PC-3 (cell line): ENCODE data around the gene EEF1A2. TPM values are rescaled to one million over a fixed set of nuclear protein-coding genes. Genes with fewer than 3 reads are reported as not detected.

Source experiments
- ATAC-seq: fragments of 200-7000 bp; cut with Tn5 transposase; 2 replicates; pipeline ENCODE4 v1.9.1; 2020; ENCODE audit warnings: mild to moderate bottlenecking, moderate library complexity
- BruUV-seq: library from RNA; stranded (reverse); fragments of 400-500 nt; replicated peaks from 2 replicates; lab custom pipeline; 2021; lab: Mats Ljungman, UMichigan
- CTCF ChIA-PET: fragments of 300-600 bp; sonication (Branson Sonifier 250); formaldehyde crosslinking; loops from one replicate; lab custom pipeline; 2022; ENCODE audit warnings: antibody characterized with exemption; lab: Charles Lee
- POLR2A ChIA-PET: fragments of 300-600 bp; sonication (Branson Sonifier 250); formaldehyde crosslinking; loops from one replicate; lab custom pipeline; 2022; ENCODE audit warnings: antibody characterized with exemption; ENCODE audit not compliant: unreplicated experiment; lab: Charles Lee
- DNase-seq: peaks from one replicate; pipeline ENCODE4 v3.0.0-alpha.2; 2015
- H2AFZ ChIP-seq: fragments of 300-600 bp; sonication (generic); 2 replicates; pipeline ENCODE4 v1.6.0; 2016; ENCODE audit warnings: antibody characterized with exemption, low read length
- H3F3A ChIP-seq: fragments of 300-600 bp; sonication (generic); one replicate; pipeline ENCODE4 v1.6.0; 2017; ENCODE audit warnings: antibody characterized with exemption, low read length, control low read depth, mild to moderate bottlenecking; ENCODE audit not compliant: unreplicated experiment
- H3K27ac ChIP-seq: fragments of 300-600 bp; sonication (generic); 2 replicates; pipeline ENCODE4 v1.5.1; 2016; ENCODE audit warnings: mild to moderate bottlenecking, low read length
- H3K27me3 ChIP-seq: fragments of 300-600 bp; sonication (generic); 2 replicates; pipeline ENCODE4 v1.6.1; 2016; ENCODE audit warnings: low read length, mixed read lengths
- H3K36me3 ChIP-seq: fragments of 300-600 bp; sonication (generic); 2 replicates; pipeline ENCODE4 v1.6.1; 2016; ENCODE audit warnings: low read depth, mixed run types, low read length, mixed read lengths
- H3K4me1 ChIP-seq: fragments of 300-600 bp; sonication (generic); 2 replicates; pipeline ENCODE4 v1.5.1; 2016; ENCODE audit warnings: low read length; ENCODE audit not compliant: insufficient read depth
- H3K4me2 ChIP-seq: fragments of 300-600 bp; sonication (generic); 2 replicates; pipeline ENCODE4 v1.6.0; 2016; ENCODE audit warnings: low read length
- H3K4me3 ChIP-seq: fragments of 300-600 bp; sonication (generic); 2 replicates; pipeline ENCODE4 v1.5.1; 2016; ENCODE audit warnings: mild to moderate bottlenecking, low read length, mixed read lengths
- H3K79me2 ChIP-seq: fragments of 300-600 bp; sonication (generic); 2 replicates; pipeline ENCODE4 v1.6.1; 2017; ENCODE audit warnings: low read length, mixed read lengths
- H3K9ac ChIP-seq: fragments of 300-600 bp; sonication (generic); 2 replicates; pipeline ENCODE4 v1.6.0; 2016; ENCODE audit warnings: mild to moderate bottlenecking, low read length
- H3K9me2 ChIP-seq: fragments of 300-600 bp; sonication (generic); replicated peaks from 2 replicates; pipeline ENCODE4 v1.6.1; 2016; ENCODE audit warnings: mixed run types, low read length, mixed read lengths
- H3K9me3 ChIP-seq: fragments of 300-600 bp; sonication (generic); 2 replicates; pipeline ENCODE4 v1.6.1; 2016; ENCODE audit warnings: low read length, mixed read lengths
- H4K20me1 ChIP-seq: fragments of 300-600 bp; sonication (generic); 2 replicates; pipeline ENCODE4 v1.6.1; 2016; ENCODE audit warnings: low read length, mixed read lengths
- EZH2 ChIP-seq: fragments of 300-600 bp; sonication (generic); IDR thresholded peaks from one replicate; pipeline ENCODE4 v1.6.1; 2017; ENCODE audit warnings: antibody characterized with exemption, mild to moderate bottlenecking, low read length; ENCODE audit not compliant: unreplicated experiment
- EZH2phosphoT487 ChIP-seq: fragments of 300-600 bp; sonication (generic); IDR thresholded peaks from 2 replicates; pipeline ENCODE4 v1.6.1; 2018; ENCODE audit warnings: mild to moderate bottlenecking, antibody characterized with exemption, low read length, borderline replicate concordance
- intact Hi-C: fragments of 100-400 bp; cut with micrococcal nuclease; formaldehyde crosslinking; loops from 2 replicates; pipeline ENCODE4 v1.9.0; 2023
- total RNA-seq: library from RNA; depleted of rRNA; stranded (reverse); fragments of >200 nt; gene quantifications from 2 replicates; pipeline ENCODE4 v1.2.3, GENCODE V29; 2014
- TF ChIP-seq, protein P1 (sequence below): fragments of 300-600 bp; sonication (generic); conservative IDR thresholded peaks from 2 replicates; pipeline ENCODE4 v1.5.1; 2017; ENCODE audit warnings: antibody characterized with exemption, low read depth, mild to moderate bottlenecking, low read length

The EEF1A2 gene
- total RNA-seq, 1 experiment from 2014 or later: 463 TPM

DNA sequence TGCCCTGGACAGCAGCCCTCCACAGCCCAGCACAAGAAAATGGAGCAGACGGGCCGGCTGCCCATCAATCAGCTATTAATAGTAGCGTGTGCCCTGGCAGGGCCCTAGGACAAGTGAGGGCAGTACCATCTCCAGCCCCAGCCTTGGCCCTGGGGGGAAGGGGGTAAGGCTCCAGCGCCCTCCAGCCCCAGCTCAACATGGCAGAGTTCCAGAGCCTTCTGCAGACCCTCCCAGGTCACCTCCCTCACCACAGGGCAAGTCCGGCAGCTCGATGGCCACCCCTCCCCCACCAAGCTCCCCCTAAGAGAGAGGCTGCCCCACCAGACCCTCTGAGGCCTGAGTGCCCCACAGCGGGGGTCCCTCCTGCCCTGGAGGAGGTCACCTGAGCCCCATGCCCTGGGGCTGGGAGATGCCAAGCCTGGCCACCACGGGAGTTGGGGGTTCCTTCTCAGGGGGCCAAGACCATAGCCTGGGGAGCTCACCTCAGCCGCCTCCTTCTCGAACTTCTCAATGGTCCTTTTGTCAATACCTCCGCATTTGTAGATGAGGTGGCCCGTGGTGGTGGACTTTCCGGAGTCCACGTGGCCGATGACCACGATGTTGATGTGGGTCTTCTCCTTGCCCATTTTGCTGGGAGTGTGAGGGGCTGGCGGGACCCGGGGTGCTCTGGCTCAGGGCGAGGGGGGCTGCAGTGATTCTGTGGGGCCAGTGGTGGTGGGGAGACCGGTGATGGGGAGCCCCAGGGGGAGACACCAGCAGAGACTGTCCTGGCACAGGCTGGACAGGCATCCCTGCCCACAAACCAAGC lies 1.5 kb downstream of the EEF1A2 start:
- Histone ChIP-seq H3K79me2 (peaks cover 21% of the 10 kb centered on the region), H3K4me1 (peaks cover 14% of the 10 kb centered on the region), H3K27me3 (no peaks in the 10 kb centered on the region), H3K9me3 (no peaks in the 10 kb centered on the region), H3K36me3 (peaks cover 38% of the 10 kb centered on the region), H2AFZ (peak overlapping the region; percentile 31), H3K27ac (no peak overlapping the region; the same call in 1 of the 2 replicates), H3K9me2 (no peaks in the 10 kb centered on the region), H3K9ac (peak overlapping the region; percentile 37), H3K4me3 (peak overlapping the region; percentile 84), H4K20me1 (no peaks in the 10 kb centered on the region; the same call in 1 of the 2 replicates), H3F3A (no peaks in the 10 kb centered on the region), H3K4me2 (peak overlapping the region; percentile 98)
- CTCF ChIA-PET: interaction anchor here (1.7 kb wide), 1 partner anchor 23 kb away, joined by 21 read pairs; the partner anchor contains the start of gene PPDPF
- BruUV-seq: TSS peak; percentile 42
- no peak for TF ChIP-seq EZH2phosphoT487
- no peak for TF ChIP-seq EZH2
- TF ChIP-seq, protein P1, sequence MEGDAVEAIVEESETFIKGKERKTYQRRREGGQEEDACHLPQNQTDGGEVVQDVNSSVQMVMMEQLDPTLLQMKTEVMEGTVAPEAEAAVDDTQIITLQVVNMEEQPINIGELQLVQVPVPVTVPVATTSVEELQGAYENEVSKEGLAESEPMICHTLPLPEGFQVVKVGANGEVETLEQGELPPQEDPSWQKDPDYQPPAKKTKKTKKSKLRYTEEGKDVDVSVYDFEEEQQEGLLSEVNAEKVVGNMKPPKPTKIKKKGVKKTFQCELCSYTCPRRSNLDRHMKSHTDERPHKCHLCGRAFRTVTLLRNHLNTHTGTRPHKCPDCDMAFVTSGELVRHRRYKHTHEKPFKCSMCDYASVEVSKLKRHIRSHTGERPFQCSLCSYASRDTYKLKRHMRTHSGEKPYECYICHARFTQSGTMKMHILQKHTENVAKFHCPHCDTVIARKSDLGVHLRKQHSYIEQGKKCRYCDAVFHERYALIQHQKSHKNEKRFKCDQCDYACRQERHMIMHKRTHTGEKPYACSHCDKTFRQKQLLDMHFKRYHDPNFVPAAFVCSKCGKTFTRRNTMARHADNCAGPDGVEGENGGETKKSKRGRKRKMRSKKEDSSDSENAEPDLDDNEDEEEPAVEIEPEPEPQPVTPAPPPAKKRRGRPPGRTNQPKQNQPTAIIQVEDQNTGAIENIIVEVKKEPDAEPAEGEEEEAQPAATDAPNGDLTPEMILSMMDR: no peak
- POLR2A ChIA-PET: interaction anchor here (0.5 to 0.7 kb wide), 2 partner anchors 23 to 24 kb away, joined by 4 to 6 read pairs; no protein-coding TSS in a partner anchor
- no peak for DNase-seq
- no peak for ATAC-seq
- intact Hi-C loops: no loop called here

DNA sequence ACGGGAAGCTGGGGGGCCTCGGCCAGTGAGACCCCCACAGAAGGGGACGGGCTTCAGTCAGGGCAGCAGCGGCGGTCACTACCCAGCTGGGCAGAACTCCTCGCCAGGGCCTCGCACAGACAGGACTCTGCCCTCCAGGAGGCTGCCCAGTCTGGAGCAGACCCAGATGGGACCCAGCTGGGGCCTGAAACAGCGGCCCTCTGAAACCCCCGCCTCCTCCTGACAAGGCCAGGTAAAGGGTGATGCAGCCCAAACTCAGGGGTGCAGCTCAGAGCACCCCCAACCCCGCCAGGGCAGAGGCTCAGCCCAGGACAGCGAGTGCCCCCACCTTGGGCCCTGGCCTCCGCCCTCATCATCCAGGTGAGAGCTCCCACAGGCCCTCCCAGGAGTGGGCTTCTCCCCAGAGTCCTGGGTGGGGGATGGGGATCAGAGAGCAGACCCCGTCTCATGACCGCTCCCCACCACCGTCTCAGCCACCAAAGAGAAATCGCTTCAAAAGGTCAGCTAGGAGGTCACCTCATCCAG lies 2.2 kb downstream of the EEF1A2 start:
- TF ChIP-seq EZH2: no peak
- TF ChIP-seq EZH2phosphoT487: no peak
- TF ChIP-seq, protein P1: no peak
- H3K27me3 ChIP-seq: no peaks in the 10 kb centered on the region
- H3K4me1 ChIP-seq: peaks cover 14% of the 10 kb centered on the region
- CTCF ChIA-PET: interaction anchor here (0.9 to 1.7 kb wide), 3 partner anchors 24 to 41 kb away, joined by 4 to 21 read pairs (median 4); partner anchors contain the start of genes PPDPF and PTK6
- no peak overlapping the region for H3K27ac ChIP-seq
- intact Hi-C loops: no loop called here
- no TSS peak for BruUV-seq
- peaks cover 43% of the 10 kb centered on the region for H3K36me3 ChIP-seq
- H3K4me3 ChIP-seq: peak overlapping the region; percentile 84
- POLR2A ChIA-PET: no interaction called here
- DNase-seq (no peak), ATAC-seq (no peak)
- H3K9ac ChIP-seq: no peak overlapping the region
- H3K4me2 ChIP-seq: peak overlapping the region; percentile 98
- no peak overlapping the region for H2AFZ ChIP-seq
- H3F3A ChIP-seq: no peaks in the 10 kb centered on the region
- H3K79me2 ChIP-seq: peaks cover 21% of the 10 kb centered on the region
- no peaks in the 10 kb centered on the region for H3K9me2 ChIP-seq
- H3K9me3 ChIP-seq: no peaks in the 10 kb centered on the region
- H4K20me1 ChIP-seq: no peaks in the 10 kb centered on the region; the same call in 1 of the 2 replicates
